Panc1 (cell line): ENCODE results near the gene SMIM29. TPM values are rescaled to one million over a fixed set of nuclear protein-coding genes. Genes with fewer than 3 reads are reported as not detected.
A peak's percentile ranks its signal among the peaks of the same experiment; 100 is the strongest.

ENCODE experiments used
- ATAC-seq: fragments of 200-7000 bp; cut with Tn5 transposase; 2 replicates; pipeline ENCODE4 v1.9.1; 2020; ENCODE audit warnings: mild to moderate bottlenecking, moderate library complexity
- BruUV-seq: library from RNA; stranded (reverse); fragments of 400-500 nt; replicated peaks from 2 replicates; lab custom pipeline; 2021; lab: Mats Ljungman, UMichigan
- CTCF ChIA-PET: fragments of 300-600 bp; sonication (Branson Sonifier 250); formaldehyde crosslinking; loops from one replicate; lab custom pipeline; 2022; ENCODE audit warnings: antibody characterized with exemption; lab: Charles Lee
- POLR2A ChIA-PET: fragments of 300-600 bp; sonication (Branson Sonifier 250); formaldehyde crosslinking; loops from one replicate; lab custom pipeline; 2022; ENCODE audit warnings: antibody characterized with exemption; lab: Charles Lee
- DNase-seq: peaks from one replicate; pipeline ENCODE4 v3.0.0-alpha.2; 2010; ENCODE audit warnings: low read depth, low spot score
- H3K27ac ChIP-seq: 2 replicates; pipeline ENCODE4 v1.5.1; 2011; ENCODE audit warnings: mild to moderate bottlenecking, low read length, inconsistent platforms
- H3K27me3 ChIP-seq: fragments of 200-500 bp; sonication (Bioruptor generic); 2 replicates; pipeline ENCODE4 v1.6.0; 2014; ENCODE audit warnings: low read length, inconsistent platforms; ENCODE audit not compliant: control insufficient read depth, insufficient read depth
- H3K36me3 ChIP-seq: fragments of 200-500 bp; sonication (Bioruptor generic); 2 replicates; pipeline ENCODE4 v1.5.1; 2014; ENCODE audit warnings: inconsistent platforms, mild to moderate bottlenecking, low read length, moderate library complexity; ENCODE audit not compliant: control insufficient read depth, insufficient read depth
- H3K4me1 ChIP-seq: 2 replicates; pipeline ENCODE4 v1.5.1; 2011; ENCODE audit warnings: inconsistent platforms, mild to moderate bottlenecking, low read length, moderate library complexity; ENCODE audit not compliant: control insufficient read depth, insufficient read depth
- H3K4me3 ChIP-seq, 2 experiments: 2 replicates each; pipeline ENCODE4 v1.5.1; 2011 to 2012; ENCODE audit warnings: low read depth in 2 of 2, low read length in 2 of 2, mild to moderate bottlenecking in 2 of 2, inconsistent platforms in 1 of 2, moderate library complexity in 1 of 2
- H3K9me3 ChIP-seq: fragments of 200-500 bp; sonication (Bioruptor generic); 2 replicates; pipeline ENCODE4 v1.5.1; 2014; ENCODE audit warnings: low read depth, mild to moderate bottlenecking, inconsistent platforms, low read length, moderate library complexity; ENCODE audit not compliant: control insufficient read depth, insufficient read depth
- POLR2AphosphoS5 ChIP-seq: IDR thresholded peaks from 2 replicates; pipeline ENCODE4 v1.6.1; 2012; ENCODE audit warnings: mild to moderate bottlenecking, low read depth, low read length, moderate library complexity
- SIN3A ChIP-seq: IDR thresholded peaks from 2 replicates; pipeline ENCODE4 v1.6.1; 2012; ENCODE audit warnings: low read depth, mild to moderate bottlenecking, low read length, moderate library complexity, borderline replicate concordance; ENCODE audit not compliant: insufficient read depth
- TCF7L2 ChIP-seq: IDR thresholded peaks from 2 replicates; pipeline ENCODE4 v1.6.1; 2011; ENCODE audit warnings: mild to moderate bottlenecking, low read depth, low read length, inconsistent platforms
- in situ Hi-C: cut with HindIII; loops from 2 replicates; pipeline ENCODE4 v1.10.0; 2016; ENCODE audit warnings: low sequenced_read_pairs, low pct_unique_long_range_greater_than_20kb
- intact Hi-C: fragments of 100-400 bp; cut with micrococcal nuclease; formaldehyde crosslinking; loops from one replicate; pipeline ENCODE4 v1.10.0; 2022; ENCODE audit not compliant: unreplicated experiment
- total RNA-seq: library from RNA; stranded (reverse); gene quantifications from one replicate; pipeline ENCODE4 v1.2.1, GENCODE V29; 2021; ENCODE audit not compliant: unreplicated experiment
- TF ChIP-seq, protein P1 (sequence below), 2 experiments: IDR thresholded peaks; 2 replicates each; pipeline ENCODE4 v1.6.1; 2011 to 2012; ENCODE audit warnings: low read depth in 2 of 2, control low read depth in 1 of 2, low read length in 1 of 2, mild to moderate bottlenecking in 1 of 2, moderate library complexity in 1 of 2; ENCODE audit not compliant: insufficient read depth in 1 of 2
- TF ChIP-seq, protein P2 (sequence below): fragments of 450-650 bp; IDR thresholded peaks from 2 replicates; pipeline ENCODE4 v1.5.1; 2017; ENCODE audit warnings: mild to moderate bottlenecking

The SMIM29 gene
- total RNA-seq, 1 experiment from 2014 or later, result 35.6 TPM

- H3K9me3 ChIP-seq, result no peaks in the 10 kb centered on the region
- ChIA-PET CTCF (interaction anchor here (0.5 kb wide), 1 partner anchor 147 kb away, joined by 4 read pairs; no protein-coding TSS in a partner anchor), POLR2A (no interaction called here)
- no TSS peak for BruUV-seq
- H3K27me3 ChIP-seq, result no peaks in the 10 kb centered on the region
- ATAC-seq, result no peak
- no peak for DNase-seq
- TF ChIP-seq TCF7L2 (no peak), POLR2AphosphoS5 (no peak), SIN3A (no peak)
- TF ChIP-seq, protein P1, sequence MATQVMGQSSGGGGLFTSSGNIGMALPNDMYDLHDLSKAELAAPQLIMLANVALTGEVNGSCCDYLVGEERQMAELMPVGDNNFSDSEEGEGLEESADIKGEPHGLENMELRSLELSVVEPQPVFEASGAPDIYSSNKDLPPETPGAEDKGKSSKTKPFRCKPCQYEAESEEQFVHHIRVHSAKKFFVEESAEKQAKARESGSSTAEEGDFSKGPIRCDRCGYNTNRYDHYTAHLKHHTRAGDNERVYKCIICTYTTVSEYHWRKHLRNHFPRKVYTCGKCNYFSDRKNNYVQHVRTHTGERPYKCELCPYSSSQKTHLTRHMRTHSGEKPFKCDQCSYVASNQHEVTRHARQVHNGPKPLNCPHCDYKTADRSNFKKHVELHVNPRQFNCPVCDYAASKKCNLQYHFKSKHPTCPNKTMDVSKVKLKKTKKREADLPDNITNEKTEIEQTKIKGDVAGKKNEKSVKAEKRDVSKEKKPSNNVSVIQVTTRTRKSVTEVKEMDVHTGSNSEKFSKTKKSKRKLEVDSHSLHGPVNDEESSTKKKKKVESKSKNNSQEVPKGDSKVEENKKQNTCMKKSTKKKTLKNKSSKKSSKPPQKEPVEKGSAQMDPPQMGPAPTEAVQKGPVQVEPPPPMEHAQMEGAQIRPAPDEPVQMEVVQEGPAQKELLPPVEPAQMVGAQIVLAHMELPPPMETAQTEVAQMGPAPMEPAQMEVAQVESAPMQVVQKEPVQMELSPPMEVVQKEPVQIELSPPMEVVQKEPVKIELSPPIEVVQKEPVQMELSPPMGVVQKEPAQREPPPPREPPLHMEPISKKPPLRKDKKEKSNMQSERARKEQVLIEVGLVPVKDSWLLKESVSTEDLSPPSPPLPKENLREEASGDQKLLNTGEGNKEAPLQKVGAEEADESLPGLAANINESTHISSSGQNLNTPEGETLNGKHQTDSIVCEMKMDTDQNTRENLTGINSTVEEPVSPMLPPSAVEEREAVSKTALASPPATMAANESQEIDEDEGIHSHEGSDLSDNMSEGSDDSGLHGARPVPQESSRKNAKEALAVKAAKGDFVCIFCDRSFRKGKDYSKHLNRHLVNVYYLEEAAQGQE (IDR thresholded peaks at IDR 0.05; ENCODE audit: insufficient read depth in 1 of 2, low read depth in 2 of 2, low read length in 1 of 2), result no peak
- TF ChIP-seq, protein P2, sequence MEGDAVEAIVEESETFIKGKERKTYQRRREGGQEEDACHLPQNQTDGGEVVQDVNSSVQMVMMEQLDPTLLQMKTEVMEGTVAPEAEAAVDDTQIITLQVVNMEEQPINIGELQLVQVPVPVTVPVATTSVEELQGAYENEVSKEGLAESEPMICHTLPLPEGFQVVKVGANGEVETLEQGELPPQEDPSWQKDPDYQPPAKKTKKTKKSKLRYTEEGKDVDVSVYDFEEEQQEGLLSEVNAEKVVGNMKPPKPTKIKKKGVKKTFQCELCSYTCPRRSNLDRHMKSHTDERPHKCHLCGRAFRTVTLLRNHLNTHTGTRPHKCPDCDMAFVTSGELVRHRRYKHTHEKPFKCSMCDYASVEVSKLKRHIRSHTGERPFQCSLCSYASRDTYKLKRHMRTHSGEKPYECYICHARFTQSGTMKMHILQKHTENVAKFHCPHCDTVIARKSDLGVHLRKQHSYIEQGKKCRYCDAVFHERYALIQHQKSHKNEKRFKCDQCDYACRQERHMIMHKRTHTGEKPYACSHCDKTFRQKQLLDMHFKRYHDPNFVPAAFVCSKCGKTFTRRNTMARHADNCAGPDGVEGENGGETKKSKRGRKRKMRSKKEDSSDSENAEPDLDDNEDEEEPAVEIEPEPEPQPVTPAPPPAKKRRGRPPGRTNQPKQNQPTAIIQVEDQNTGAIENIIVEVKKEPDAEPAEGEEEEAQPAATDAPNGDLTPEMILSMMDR, result no peak
- peaks cover 4% of the 10 kb centered on the region; the same call in 1 of the 2 replicates for H3K36me3 ChIP-seq
- H3K27ac ChIP-seq, result peak overlapping the region; percentile 90
- intact Hi-C loops, result loop anchor here (5.0 kb wide), 1 partner anchor 43 kb away; no protein-coding TSS in a partner anchor
- peak overlapping the region in 1 of 2 experiments; percentile 73; a peak in 2 of 4 replicates for H3K4me3 ChIP-seq
- H3K4me1 ChIP-seq, result peaks cover 73% of the 10 kb centered on the region
- in situ Hi-C loops, result no loop called here
Measured at GRCh38 chr6:34240329-34241248, 8.2 kb downstream of the SMIM29 start.

DNA sequence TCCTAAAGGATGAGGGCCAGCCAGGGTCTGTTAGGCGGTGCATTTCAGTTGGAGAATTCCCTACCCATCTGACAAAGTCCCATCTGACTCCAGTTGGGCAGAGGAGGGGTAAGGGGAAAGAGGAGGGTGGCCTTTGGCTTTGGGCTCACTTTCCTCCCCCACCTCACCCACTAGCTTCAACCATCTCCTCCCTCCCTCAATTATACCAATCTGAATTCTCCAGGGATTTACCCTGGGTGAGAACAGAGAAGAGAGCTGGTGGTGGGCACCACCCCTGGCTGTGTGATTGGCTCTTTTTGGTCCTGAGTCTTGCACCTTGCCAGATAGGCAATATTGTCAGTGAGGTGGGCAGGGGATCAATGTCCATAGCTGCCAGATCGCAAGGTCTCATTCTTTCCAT is 8.9 kb downstream of the SMIM29 start:
- Histone ChIP-seq H3K36me3 (peaks cover 4% of the 10 kb centered on the region; the same call in 1 of the 2 replicates), H3K4me3 (peak overlapping the region; percentile 73 to 78; a peak in 3 of 4 replicates), H3K4me1 (peaks cover 68% of the 10 kb centered on the region), H3K9me3 (no peaks in the 10 kb centered on the region), H3K27me3 (no peaks in the 10 kb centered on the region), H3K27ac (peak overlapping the region; percentile 90)
- in situ Hi-C loops (no loop called here), intact Hi-C loops (loop anchor here (5.0 kb wide), 1 partner anchor 43 kb away; no protein-coding TSS in a partner anchor)
- ChIA-PET CTCF (no interaction called here), POLR2A (no interaction called here)
- no peak for ATAC-seq
- no peak for DNase-seq
- TF ChIP-seq, protein P1 (IDR thresholded peaks at IDR 0.05; ENCODE audit: insufficient read depth in 1 of 2, low read depth in 2 of 2, low read length in 1 of 2), result no peak
- no peak for TF ChIP-seq SIN3A
- TF ChIP-seq POLR2AphosphoS5, result no peak
- no peak for TF ChIP-seq TCF7L2
- TF ChIP-seq, protein P2, result no peak
- no TSS peak for BruUV-seq
